NCI-H226 (cell line): ENCODE results near the gene EXOC6.
A peak's percentile ranks its signal among the peaks of the same experiment; 100 is the strongest.

Experiments used
- DNase-seq: peaks from one replicate; pipeline ENCODE4 v3.0.0-alpha.2; 2015

Gene EXOC6

GRCh38 chr10:93030409-93030808 lies 182.1 kb downstream of the EXOC6 start:
- DNase-seq: peak; percentile 58

GRCh38 chr10:93032105-93032808 lies 183.9 kb downstream of the EXOC6 start:
- no peak for DNase-seq

GRCh38 chr10:93032809-93033137 lies 184.5 kb downstream of the EXOC6 start:
- no peak for DNase-seq

DNA sequence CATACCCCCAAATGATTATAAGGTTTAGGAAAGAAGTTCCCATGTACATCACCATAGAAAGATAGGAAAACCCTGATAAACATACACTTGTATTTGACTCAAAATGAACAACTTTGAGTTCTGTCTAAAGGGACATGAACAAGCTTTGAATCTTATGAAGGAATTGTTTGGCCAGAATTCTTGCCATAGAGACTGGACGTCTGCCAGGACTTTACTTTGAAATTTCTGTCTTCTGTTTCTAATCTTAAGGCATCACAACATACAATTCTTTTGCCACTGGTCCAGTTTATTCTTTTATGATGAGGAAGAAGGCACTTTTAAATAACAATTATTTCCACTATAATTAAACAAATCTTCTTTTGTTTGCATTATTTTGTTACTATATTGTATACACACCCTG lies 186.1 kb downstream of the EXOC6 start:
- DNase-seq: no peak

DNA sequence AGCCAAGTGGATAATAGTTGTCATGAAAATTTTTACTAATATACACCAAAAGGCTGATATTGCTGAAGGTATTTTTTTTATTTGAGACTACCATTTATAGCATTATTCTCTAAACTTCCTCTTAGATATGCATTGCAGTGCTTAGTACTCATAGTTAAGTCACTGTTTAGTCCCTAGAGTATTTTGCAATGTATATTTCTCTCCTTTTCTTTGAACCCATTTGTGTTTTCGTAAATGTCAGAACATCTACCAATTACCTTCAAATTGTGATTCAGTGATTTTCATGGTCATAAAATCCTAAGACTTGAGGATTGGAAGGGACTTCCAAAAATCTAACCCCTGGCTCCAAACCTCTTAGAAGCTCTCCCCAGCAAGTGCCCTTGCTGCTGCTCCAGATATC lies 190.8 kb downstream of the EXOC6 start:
- no peak for DNase-seq

- DNase-seq: peak; percentile 43
Observed at GRCh38 chr10:93039721-93040120, 191.4 kb downstream of the EXOC6 start.

DNA sequence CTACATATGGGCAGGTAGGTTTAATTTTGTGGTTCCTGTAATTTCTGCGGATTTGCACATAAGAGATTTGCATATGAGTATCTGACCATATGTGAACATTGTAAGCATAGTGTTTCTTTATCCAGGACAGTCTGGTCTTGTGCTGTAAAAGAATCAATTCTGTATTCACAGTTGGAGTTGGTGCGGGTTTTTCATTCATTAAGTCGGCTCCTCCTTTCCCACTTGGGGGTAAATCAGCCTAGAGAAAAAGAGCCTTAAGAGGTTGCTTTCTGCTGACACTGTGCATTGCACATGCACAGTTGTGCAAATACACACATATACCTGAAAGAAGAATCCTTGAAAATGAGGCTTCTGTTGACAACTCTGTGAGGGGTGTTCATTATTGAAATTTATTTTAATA lies 206.2 kb downstream of the EXOC6 start:
- no peak for DNase-seq

DNA sequence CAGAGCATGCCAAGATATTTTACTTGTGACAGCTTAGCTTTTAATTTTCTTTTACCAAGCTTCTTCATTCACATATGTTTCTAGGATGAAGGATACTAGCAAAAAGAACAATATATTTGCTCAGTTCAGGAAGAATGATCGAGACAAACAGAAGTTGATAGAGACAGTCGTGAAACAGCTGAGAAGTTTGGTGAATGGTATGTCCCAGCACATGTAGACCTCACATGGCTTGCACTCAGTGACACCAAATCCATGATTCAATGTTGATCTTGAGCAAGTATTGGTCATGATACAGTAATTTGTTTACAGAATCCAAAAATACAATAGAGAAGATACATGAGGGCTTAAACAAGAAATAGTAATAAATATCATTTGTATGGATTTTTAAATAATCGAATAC lies 209.8 kb downstream of the EXOC6 start:
- DNase-seq: no peak

DNA sequence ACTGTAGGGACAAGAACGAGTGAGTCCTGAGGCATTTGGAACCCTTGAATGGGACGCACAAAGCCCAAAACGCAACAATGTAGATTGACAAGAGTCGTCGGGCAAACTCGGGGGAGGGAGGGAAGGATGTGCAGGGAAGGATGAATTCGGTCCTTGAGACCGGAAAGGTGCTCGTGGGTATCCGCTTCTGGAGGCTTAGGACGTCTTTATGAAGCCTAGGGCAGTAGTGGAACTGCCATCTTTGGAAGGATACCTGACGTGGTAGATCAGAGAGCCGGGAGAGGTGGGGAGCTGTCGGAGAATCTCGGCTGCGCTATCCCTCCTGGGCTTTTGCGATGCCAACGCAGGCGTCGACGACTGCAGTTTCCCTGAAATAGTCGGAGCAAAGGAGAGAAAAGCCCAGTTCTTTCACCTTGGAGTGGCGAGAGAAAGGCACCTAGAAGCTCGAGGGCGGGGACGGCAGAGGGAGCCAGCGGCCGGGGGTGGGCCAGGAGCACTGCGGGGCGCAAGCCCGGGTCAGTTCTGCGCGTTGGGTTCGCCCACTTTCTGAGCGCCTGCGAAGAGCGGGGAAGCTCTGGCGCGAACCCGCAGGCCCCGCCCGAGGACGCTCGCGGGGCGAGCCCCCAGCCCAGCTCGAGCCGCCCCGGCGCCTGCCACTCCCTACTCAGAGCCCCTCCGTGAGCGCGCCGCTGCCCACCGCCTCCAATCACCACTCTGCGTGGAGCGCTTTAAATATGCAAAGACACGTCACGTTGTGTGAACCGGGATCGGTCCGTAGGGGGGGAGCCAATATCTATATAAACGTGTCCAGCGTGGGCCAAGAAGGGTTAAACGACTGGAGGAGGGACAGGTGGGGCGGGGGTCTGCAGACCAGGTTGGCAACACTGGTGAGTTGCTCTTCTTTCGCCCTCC lies 211.9 kb downstream of the EXOC6 start, which contains the start of gene CYP26C1:
CYP26C1 (plus strand) TSS at position 824 of the 912 bp plus-strand sequence. CDS start 466 bp downstream, outside the sequence.
- no peak for DNase-seq

DNA sequence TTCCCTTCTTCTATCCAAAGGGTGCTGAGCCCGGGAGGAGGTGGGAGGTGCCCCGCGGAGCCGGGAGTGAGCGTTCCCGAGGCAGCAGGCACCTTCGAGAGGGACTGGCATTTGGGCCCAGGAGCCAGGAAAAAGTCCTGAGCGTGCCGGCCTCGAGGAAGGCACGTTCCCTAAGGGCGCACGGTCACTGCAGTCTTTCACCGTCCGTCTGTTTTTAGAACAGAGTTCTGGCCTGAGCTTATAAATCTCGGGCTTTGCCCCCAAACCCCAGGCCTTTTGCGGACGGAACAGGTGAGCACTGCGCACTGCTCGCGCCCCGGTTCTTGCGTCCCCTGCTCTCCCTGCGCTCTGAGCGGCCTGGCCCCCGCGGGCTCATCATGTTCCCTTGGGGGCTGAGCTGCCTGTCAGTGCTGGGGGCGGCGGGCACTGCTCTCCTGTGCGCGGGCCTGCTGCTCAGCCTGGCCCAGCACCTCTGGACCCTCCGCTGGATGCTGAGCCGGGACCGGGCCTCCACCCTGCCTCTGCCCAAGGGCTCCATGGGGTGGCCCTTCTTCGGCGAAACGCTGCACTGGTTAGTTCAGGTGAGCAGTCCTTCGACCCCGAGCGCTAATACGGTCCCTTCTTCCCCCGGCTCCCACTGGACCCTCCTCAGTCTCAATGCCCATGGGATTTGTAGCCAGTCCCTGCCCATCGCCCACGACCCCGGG lies 212.7 kb downstream of the EXOC6 start:
- no peak for DNase-seq

DNA sequence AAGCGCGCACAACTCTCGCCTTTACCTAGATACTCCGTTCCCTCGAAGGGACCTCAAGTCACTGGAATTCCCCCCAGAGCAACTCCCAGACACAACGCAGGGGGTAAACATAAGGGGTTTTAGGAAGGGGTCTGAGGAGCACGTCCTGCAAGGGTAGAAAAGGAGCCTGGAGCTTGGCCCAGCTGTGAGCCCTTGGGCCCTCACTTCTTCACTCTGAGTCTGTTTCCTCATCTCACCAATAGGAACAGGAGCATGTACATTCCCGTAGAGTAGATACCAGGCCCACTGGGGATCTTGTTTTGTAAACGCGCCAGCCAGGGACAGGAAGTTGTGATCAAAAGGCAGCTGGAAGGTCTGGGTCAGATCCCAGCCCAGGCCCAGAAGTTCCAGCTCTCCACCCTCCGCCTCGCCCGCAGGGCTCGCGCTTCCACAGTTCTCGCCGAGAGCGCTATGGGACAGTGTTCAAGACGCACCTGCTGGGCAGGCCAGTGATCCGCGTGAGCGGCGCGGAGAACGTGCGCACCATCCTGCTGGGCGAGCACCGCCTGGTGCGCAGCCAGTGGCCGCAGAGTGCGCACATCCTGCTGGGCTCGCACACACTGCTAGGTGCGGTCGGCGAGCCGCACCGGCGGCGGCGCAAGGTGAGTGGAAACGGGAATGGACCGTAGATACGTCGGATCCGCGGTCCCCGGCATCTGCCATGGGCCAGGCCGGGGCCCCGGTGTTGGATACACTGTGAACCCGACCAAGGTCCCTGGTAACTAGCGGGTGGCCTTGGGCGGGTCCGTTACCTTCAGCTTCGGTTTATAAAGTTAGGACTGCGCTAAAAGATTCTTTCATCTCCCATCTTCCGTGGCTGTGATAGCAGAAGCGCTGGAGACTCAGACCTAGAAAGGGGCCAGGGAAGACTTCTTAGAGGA lies 213.5 kb downstream of the EXOC6 start:
- no peak for DNase-seq

- no peak for DNase-seq
Observed at GRCh38 chr10:93062514-93063143, 214.3 kb downstream of the EXOC6 start.

DNA sequence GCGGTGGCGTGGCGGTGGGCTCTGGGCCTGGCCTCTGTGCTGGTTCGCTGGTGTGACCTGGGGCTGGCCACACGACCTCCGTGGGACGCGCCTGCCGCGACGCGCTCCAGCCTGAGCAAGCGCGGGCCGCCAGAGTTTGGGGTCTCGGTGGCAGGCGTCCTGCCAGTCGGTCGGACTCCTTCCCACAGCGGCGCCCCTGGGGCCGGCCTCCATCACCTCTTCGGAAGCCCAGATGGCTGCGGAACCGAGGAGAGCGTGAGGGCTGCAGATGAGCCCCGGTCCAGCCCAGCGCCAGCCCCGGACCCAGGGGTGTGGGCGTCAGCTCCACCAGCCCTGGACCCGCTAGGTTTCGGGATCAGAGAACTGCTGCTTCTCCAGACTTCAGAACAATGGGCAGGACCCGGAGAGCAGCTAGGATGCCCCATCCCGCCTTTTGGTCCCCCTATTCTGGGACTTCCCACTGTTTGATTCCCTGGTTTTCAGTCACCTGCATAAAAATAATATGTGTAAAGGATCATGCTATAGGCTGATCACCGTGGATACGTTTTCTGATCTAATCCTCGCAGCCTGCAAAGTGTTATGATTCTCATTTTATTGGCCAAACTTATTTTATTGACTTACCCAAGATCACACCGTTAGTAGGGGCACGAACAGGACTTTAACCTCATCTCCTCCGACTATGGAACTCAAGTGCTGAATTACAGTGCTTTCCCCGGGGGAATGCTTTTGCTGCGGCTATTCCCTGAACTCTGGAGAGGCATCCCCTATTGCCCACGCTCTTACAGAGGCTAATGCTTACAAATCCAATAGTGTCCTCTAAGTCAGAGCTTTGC lies 215.0 kb downstream of the EXOC6 start:
- DNase-seq: no peak

DNA sequence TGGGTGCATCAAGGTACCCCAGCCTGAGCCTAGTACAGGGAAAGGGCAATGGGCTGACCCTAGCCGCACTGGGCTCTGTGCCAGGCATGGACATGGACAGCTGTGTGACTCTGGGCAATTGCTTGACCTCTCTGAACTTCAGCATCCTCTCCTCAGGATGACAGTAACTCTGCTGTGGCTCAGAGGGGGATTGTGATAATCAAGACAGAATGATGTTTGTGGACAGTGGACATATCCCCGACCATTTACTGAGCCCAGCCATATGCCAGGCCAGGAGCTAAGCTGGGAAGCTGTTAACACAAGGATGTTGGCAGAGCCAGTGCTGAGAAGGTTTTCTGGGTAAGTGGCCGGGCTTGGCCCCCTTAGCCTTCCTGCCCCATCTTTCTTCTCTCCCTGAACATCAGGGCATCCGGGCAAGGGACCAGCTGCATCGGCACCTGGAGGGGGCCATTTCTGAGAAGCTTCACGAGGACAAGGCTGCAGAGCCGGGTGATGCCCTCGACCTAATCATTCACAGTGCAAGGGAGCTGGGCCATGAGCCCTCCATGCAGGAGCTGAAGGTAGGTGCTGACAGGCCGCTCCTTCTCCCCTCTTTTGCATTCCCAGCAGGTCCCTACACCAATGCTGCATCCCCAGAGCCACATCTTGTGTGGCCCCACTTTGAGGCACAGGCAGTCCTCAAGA lies 215.8 kb downstream of the EXOC6 start:
- DNase-seq: no peak

GRCh38 chr10:93064874-93065660 lies 216.7 kb downstream of the EXOC6 start:
- DNase-seq: no peak

DNA sequence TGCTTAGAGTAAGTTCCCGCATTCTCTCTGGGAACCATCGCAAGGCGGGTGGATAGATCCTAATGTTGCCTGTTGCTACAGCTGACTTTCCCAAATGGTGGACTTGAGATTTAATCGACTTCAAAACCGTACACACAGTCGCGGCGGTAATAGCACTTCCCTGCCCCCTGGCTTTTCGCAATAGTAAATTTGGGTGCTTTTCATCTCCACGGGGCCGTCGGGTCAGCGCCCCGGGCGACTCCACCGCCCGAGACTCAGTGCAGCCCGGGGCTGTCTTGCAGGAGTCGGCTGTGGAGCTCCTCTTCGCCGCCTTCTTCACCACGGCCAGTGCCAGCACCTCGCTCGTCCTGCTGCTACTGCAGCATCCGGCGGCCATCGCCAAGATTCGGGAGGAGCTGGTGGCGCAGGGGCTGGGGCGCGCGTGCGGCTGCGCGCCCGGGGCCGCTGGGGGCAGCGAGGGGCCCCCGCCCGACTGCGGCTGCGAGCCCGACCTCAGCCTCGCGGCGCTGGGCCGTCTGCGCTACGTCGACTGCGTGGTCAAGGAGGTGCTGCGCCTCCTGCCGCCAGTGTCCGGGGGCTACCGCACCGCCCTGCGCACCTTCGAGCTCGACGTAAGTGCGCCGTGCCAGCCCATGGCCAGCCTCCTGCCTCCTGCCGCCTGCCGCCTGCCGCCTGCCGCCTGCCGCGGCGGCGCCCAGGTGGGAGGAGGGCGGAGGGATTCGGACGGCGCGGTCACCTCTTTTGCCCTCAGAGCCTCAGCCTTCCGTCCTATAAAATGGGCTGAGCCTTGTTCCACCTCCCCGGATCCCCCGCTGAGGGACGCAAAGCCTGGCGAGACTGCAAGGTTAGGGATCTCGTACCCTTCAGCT lies 217.6 kb downstream of the EXOC6 start:
- no peak for DNase-seq

- DNase-seq: no peak
Observed at GRCh38 chr10:93066544-93066913, 218.2 kb downstream of the EXOC6 start.
